Uterus (tissue), 4 donors: ENCODE measurements around the gene PTPN12. TPM values are rescaled to one million over a fixed set of nuclear protein-coding genes. Genes with fewer than 3 reads are reported as not detected.
"Not testable (repeated sequence)": the region's sequence is repeated elsewhere in the genome, so short reads cannot be mapped to it uniquely, and the experiment has no call there.

Experiments used
- DNase-seq, 2 donors: peaks; one replicate each; pipeline ENCODE4 v3.0.0-alpha.2; 2019 to 2020
- H3K27ac ChIP-seq, 2 donors: fragments of 200-600 bp; sonication (generic); 1 replicate in 1 of 2; 2 replicates in 1 of 2; pipeline ENCODE4 v1.5.1; 2016 to 2018
- H3K27me3 ChIP-seq, 2 donors: fragments of 200-600 bp; sonication (generic); one replicate each; pipeline ENCODE4 v1.5.1; 2018 to 2019; ENCODE audit warnings: control low read depth in 1 of 2
- H3K36me3 ChIP-seq, 2 donors: fragments of 200-600 bp; sonication (generic); one replicate each; pipeline ENCODE4 v1.5.1; 2019; ENCODE audit warnings: control low read depth in 1 of 2
- H3K4me1 ChIP-seq, 2 donors: fragments of 200-600 bp; sonication (generic); one replicate each; pipeline ENCODE4 v1.5.1; 2018 to 2019; ENCODE audit warnings: control low read depth in 1 of 2
- H3K4me3 ChIP-seq, 2 donors: fragments of 200-600 bp; sonication (generic); 1 replicate in 1 of 2; 2 replicates in 1 of 2; pipeline ENCODE4 v1.5.1; 2018 to 2019; ENCODE audit warnings: mild to moderate bottlenecking in 1 of 2
- H3K9me3 ChIP-seq, 2 donors: fragments of 200-600 bp; sonication (generic); one replicate each; pipeline ENCODE4 v1.5.1; 2019; ENCODE audit warnings: control low read depth in 1 of 2
- POLR2A ChIP-seq, 2 donors: fragments of 450-650 bp; IDR thresholded peaks; one replicate each; pipeline ENCODE4 v1.6.1; 2016; ENCODE audit warnings: antibody characterized with exemption in 2 of 2, mild to moderate bottlenecking in 1 of 2, moderate library complexity in 1 of 2
- intact Hi-C: fragments of 100-400 bp; cut with DNase I; formaldehyde crosslinking; loops from one replicate; pipeline ENCODE4 v1.15.1; 2023; ENCODE audit warnings: low total_unique reads
- total RNA-seq, 4 donors: library from RNA; depleted of rRNA in 3 of 4; stranded (reverse); fragments of >200 nt in 3 of 4; gene quantifications; one replicate each; pipeline versions ENCODE4 v1.1.0 to v1.2.4, GENCODE V29; 2014 to 2023
- TF ChIP-seq, protein P1 (sequence below), 4 experiments: fragments of 200-600 bp in 2 of 4; fragments of 450-650 bp in 2 of 4; sonication (generic) in 2 of 4; IDR thresholded peaks; one replicate each; pipeline ENCODE4 v1.5.1; 2016 to 2019; ENCODE audit warnings: antibody characterized with exemption in 4 of 4, mild to moderate bottlenecking in 2 of 4, moderate library complexity in 1 of 4
- donor health status: DM: yes; HTN: yes; CAD: no.

PTPN12 gene
- total RNA-seq, 4 donors from 2014 or later, result 52.0 to 123 (median 96.5) TPM

DNA sequence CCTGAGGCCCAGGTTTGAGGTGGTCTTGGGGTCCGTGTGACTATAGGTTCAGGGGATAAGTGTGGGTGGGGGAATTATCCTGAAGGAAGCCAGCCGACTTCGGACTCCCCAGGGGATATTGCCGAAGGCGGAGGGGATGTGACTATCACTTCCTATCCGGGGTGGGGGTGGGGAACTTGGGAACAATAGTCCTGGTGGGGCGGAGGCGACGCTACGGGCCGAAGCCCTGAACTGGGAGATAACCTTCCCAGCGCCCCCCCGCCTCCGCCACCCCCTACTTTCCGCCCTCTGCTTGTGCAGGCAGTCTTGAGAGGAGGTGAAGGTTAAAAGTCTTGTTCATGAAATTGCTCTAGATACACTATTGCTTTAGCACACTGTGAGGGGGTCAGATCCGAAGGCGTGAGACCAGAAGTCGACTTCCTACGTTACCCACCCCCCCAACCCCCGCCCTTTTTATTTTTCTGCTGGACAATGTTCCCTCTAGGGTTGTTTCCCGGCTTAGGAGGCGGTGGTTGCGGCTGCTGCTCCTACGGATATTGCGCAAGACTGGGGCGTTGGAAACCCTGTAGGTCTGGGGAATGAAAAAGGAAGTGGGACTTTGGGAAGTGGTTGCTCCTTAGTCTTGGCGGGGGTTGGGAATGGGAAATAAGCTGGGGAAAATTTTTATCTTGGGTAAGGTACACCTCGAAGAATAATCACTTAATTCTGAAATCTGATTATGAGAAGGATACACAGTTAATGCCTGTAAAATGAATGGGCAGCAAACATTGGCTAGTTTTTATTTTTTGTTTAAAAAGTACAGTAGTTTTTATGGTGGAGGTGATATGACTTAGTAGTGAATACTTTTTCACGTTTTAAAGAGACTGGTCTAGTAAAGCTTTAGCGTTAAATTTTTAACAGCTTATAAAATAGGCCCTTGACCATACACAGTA lies 1.5 kb downstream of the PTPN12 start:
- DNase-seq, result peak; percentile 84 to 90
- H3K27ac ChIP-seq, result peak overlapping the region; percentile 95 to 97
- H3K27me3 ChIP-seq, result no peaks in the 10 kb centered on the region
- no peaks in the 10 kb centered on the region for H3K9me3 ChIP-seq
- intact Hi-C loops, result no loop called here
- no peaks in the 10 kb centered on the region for H3K36me3 ChIP-seq
- H3K4me3 ChIP-seq, result peak overlapping the region; percentile 84 to 88
- TF ChIP-seq, protein P1, sequence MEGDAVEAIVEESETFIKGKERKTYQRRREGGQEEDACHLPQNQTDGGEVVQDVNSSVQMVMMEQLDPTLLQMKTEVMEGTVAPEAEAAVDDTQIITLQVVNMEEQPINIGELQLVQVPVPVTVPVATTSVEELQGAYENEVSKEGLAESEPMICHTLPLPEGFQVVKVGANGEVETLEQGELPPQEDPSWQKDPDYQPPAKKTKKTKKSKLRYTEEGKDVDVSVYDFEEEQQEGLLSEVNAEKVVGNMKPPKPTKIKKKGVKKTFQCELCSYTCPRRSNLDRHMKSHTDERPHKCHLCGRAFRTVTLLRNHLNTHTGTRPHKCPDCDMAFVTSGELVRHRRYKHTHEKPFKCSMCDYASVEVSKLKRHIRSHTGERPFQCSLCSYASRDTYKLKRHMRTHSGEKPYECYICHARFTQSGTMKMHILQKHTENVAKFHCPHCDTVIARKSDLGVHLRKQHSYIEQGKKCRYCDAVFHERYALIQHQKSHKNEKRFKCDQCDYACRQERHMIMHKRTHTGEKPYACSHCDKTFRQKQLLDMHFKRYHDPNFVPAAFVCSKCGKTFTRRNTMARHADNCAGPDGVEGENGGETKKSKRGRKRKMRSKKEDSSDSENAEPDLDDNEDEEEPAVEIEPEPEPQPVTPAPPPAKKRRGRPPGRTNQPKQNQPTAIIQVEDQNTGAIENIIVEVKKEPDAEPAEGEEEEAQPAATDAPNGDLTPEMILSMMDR (IDR thresholded peaks at IDR 0.05), result no peak
- no peak for TF ChIP-seq POLR2A (IDR thresholded peaks at IDR 0.05)
- peaks cover 0 to 8% of the 10 kb centered on the region in 2 donors for H3K4me1 ChIP-seq

DNA sequence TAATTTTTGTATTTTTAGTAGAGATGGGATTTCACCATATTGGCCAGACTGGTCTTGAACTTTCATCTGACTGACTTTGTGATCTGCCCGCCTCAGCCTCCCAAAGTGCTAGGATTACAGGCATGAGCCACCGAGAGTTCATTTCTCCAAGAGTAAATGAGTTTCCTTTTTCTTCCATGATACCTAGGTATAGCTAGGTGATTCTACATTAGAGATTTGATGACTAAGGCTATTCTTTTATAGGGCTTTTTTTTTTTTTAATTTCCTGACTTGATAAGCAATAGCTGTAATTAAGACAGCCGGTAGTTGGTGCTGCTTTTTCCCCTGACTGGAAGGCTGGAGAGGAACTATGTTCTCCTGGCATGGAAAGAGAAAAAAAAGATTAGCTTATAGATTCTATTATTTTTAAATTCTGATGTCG lies 3.3 kb downstream of the PTPN12 start:
- no peak overlapping the region for H3K4me3 ChIP-seq
- H3K9me3 ChIP-seq, result no peaks in the 10 kb centered on the region
- no peaks in the 10 kb centered on the region for H3K36me3 ChIP-seq
- no peaks in the 10 kb centered on the region for H3K27me3 ChIP-seq
- TF ChIP-seq POLR2A (IDR thresholded peaks at IDR 0.05), result no peak
- TF ChIP-seq, protein P1 (IDR thresholded peaks at IDR 0.05), result no peak
- DNase-seq, result no peak
- intact Hi-C loops, result no loop called here
- H3K27ac ChIP-seq, result no peak overlapping the region
- peaks cover 0 to 8% of the 10 kb centered on the region in 2 donors for H3K4me1 ChIP-seq

DNA sequence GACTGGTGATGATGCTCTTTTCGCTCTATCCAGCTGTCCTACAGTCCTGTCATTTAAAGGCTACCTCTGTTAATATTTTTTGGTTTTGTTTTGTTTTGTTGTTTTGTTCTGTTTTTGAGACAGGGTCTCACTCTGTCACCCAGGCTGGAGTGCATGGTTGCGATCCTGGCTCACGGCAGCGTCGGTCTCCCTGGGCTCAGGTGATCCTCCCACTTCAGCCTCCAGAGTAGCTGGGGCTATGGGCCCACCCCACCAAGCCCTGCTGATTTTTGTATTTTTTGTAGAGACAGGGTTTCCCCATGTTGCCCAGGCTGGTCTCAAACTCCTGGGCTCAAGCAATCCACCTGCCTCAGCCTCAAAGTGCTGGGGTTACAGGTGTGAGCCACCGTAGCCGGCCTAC lies 3.9 kb downstream of the PTPN12 start:
- intact Hi-C loops, H3K36me3 ChIP-seq, H3K9me3 ChIP-seq, H3K27ac ChIP-seq, H3K27me3 ChIP-seq, H3K4me3 ChIP-seq, DNase-seq, H3K4me1 ChIP-seq: not testable (repeated sequence)

DNA sequence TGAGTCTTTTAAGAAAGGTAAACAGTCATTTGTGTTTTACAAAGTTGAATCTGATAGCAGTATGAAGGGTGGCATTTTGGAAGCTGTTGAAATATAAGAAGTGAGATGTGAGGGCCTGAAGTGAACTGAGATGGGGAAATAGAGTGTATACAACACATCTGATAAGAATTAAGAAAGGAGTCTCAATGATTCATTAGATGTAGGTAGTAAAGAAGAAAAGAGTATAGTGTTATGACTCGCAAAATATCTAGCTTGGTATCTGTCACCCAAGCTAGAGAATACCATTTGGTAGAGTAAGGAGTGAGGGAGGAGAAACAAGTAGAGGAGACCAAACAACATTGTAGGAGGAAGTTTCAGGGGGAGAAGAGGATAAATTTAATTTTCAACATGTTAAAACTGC lies 5.3 kb downstream of the PTPN12 start:
- intact Hi-C loops, result no loop called here
- H3K36me3 ChIP-seq, result no peaks in the 10 kb centered on the region
- H3K9me3 ChIP-seq, result no peaks in the 10 kb centered on the region
- H3K4me1 ChIP-seq, result peaks cover 0 to 8% of the 10 kb centered on the region in 2 donors
- H3K27ac ChIP-seq, result no peak overlapping the region
- no peak for DNase-seq
- no peak for TF ChIP-seq POLR2A (IDR thresholded peaks at IDR 0.05)
- TF ChIP-seq, protein P1 (IDR thresholded peaks at IDR 0.05), result no peak
- H3K27me3 ChIP-seq, result no peaks in the 10 kb centered on the region
- no peak overlapping the region for H3K4me3 ChIP-seq

DNA sequence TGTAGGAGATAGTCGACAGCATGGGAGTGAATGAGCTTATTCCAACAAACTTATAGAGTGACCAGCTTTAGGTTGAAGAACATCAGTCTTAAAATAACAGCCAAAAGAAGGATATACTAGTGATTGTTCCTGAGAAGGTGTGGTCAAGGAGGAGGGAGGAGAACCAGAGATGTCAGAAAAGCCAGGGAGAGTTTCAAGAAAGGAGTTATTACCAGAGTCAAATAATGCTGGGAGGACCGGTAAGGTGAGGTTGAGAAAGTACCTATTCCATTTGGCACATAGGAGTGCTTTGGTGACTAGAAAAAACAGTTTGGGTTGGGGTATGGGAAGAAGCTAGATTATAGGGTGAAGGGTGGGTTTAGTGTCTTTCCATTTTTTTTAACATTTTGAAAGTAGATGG lies 5.8 kb downstream of the PTPN12 start:
- intact Hi-C loops, result no loop called here
- H3K4me1 ChIP-seq, result peaks cover 0 to 8% of the 10 kb centered on the region in 2 donors
- no peak overlapping the region for H3K27ac ChIP-seq
- TF ChIP-seq, protein P1 (IDR thresholded peaks at IDR 0.05), result no peak
- TF ChIP-seq POLR2A (IDR thresholded peaks at IDR 0.05), result no peak
- no peak overlapping the region for H3K4me3 ChIP-seq
- no peaks in the 10 kb centered on the region for H3K9me3 ChIP-seq
- H3K36me3 ChIP-seq, result no peaks in the 10 kb centered on the region
- no peak for DNase-seq
- no peaks in the 10 kb centered on the region for H3K27me3 ChIP-seq
